Measurements from ENCODE around the gene ATP1B2. TPM values are rescaled to one million over a fixed set of nuclear protein-coding genes. Genes with fewer than 3 reads are reported as not detected.
A peak's percentile ranks its signal among the peaks of the same experiment; 100 is the strongest.

ATP1B2 gene
- total RNA-seq, 1 experiment from 2014 or later = 0.63 TPM

DNA sequence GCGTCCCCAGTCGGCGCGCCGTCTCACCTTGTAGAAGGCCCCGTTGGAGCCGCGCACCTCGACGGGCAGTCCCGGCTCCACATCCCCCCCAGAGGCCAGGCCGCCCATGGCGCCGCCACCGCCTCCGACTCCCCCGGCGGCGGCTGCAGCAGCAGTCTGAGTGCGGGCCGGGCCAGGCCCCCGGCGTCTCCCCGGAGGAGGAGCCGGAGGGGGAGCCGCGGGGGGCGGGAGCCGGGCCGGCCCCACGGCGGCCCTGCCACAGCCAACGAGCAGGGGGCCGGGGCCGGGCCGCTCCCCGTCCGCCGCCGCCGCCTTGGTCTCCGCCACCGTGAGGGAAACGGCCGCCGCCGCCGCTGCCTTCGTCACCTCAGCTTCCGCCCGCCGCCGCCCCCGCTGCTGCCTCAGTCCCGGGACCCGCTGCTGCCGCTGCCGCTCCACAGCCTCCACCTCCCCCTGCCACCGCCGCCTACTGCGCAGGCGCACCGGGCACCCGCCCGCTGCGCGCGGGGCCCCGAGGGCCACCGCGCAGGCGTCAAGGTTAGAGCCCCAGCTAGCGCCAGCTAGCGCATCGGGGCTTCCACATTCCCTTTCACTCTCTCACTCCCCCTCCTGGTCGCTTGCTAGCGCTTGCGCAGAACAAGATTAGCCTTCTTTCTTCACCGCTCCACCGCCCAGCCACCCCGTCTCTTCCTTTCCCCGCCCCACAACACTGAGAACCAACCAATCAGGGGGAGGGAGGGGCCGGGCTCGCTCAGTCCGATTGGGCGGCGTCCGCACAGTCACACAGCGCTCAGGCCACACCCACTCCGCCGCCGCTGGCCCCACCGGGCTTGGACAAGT lies 36.1 kb upstream of the ATP1B2 start, which contains the start of gene FXR2:
Gene FXR2, minus strand, starts transcription at position 473 of the 840 bp plus-strand sequence. Its CDS starts 365 bp downstream, at position 108.
- no TSS peak for BruUV-seq (replicated peaks)
- peak within 1 kb of the TSS; percentile 71 for H2AFZ ChIP-seq
- peak within 1 kb of the TSS; percentile 89 for H3K4me3 ChIP-seq
- no peaks in the 10 kb centered on the region for H3K9me3 ChIP-seq (ENCODE audit: insufficient read depth, low read depth)
- ChIA-PET POLR2A (ENCODE audit: unreplicated experiment) (interaction anchor here (0.5 to 1.4 kb wide), 18 partner anchors 9 to 574 kb away, joined by 3 to 22 read pairs (median 6); partner anchors contain the start of genes ALOX12B, MPDU1, PLSCR3 and SAT2), CTCF (interaction anchor here (0.5 to 1.6 kb wide), 11 partner anchors 12 to 210 kb away, joined by 3 to 9 read pairs (median 6); partner anchors contain the start of gene TP53)
- peaks cover 44% of the 10 kb centered on the region for H3K79me2 ChIP-seq (ENCODE audit: low read depth)
- H3F3A ChIP-seq (ENCODE audit: insufficient read depth, low read depth) = no peaks in the 10 kb centered on the region
- H3K27ac ChIP-seq = peak within 1 kb of the TSS; percentile 73
- TF ChIP-seq EZH2 (IDR thresholded peaks at IDR 0.05; ENCODE audit: low read depth) (no peak), CTCF (conservative IDR thresholded peaks at IDR 0.05) (peak; percentile 54; the same call in 1 of the 2 replicates)
- H3K4me2 ChIP-seq = peak within 1 kb of the TSS; percentile 76
- H3K36me3 ChIP-seq (ENCODE audit: low read depth) = no peaks in the 10 kb centered on the region
- no peaks in the 10 kb centered on the region; the same call in 1 of the 2 replicates for H4K20me1 ChIP-seq (ENCODE audit: insufficient read depth)
- H3K27me3 ChIP-seq (ENCODE audit: insufficient read depth, low read depth) = no peaks in the 10 kb centered on the region
- H3K9me2 ChIP-seq (ENCODE audit: insufficient read depth) = no peaks in the 10 kb centered on the region
- peak; percentile 94 to 100 for DNase-seq
- H3K4me1 ChIP-seq (replicated peaks; ENCODE audit: insufficient read depth) = peaks cover 22% of the 10 kb centered on the region
- intact Hi-C loops (cut with micrococcal nuclease; ENCODE audit: unreplicated experiment) = loop anchor here (1.0 to 2.0 kb wide), 3 partner anchors 24 to 72 kb away; partner anchors contain the start of gene SOX15

DNA sequence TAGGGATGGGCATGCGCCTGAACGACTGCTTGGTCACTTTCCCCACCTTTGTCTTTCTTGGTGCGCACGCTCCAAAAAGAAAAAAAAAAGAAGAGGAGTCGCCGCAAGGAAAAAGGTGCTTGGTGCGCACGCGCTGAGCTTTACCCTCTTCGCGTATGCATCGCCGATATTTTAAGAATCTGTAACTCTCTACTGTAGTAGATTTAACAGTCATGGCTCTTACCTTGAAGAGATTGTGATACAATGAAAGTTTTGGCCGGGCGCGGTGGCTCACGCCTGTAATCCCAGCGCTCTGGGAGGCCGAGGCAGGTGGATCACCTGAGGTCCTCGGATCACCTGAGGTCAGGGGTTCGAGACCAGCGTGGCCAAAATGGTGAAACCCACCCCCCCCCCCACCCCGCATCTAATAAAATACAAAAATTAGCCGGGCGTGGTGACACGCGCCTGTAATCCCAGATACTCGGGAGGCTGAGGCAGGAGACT lies 35.4 kb upstream of the ATP1B2 start:
- DNase-seq = no peak
- BruUV-seq (replicated peaks) = TSS peak; percentile 67
- intact Hi-C loops (cut with micrococcal nuclease; ENCODE audit: unreplicated experiment) = loop anchor here (1.0 to 2.0 kb wide), 3 partner anchors 25 to 71 kb away; partner anchors contain the start of gene SOX15
- Histone ChIP-seq H3K27ac (peak overlapping the region; percentile 73), H3K27me3 (ENCODE audit: insufficient read depth, low read depth) (no peaks in the 10 kb centered on the region), H3K4me3 (peak overlapping the region; percentile 55), H3K36me3 (ENCODE audit: low read depth) (no peaks in the 10 kb centered on the region), H3K4me1 (replicated peaks; ENCODE audit: insufficient read depth) (peaks cover 22% of the 10 kb centered on the region), H4K20me1 (ENCODE audit: insufficient read depth) (no peaks in the 10 kb centered on the region; the same call in 1 of the 2 replicates), H2AFZ (peak overlapping the region; percentile 71; the same call in 1 of the 2 replicates), H3K9me3 (ENCODE audit: insufficient read depth, low read depth) (no peaks in the 10 kb centered on the region), H3F3A (ENCODE audit: insufficient read depth, low read depth) (no peaks in the 10 kb centered on the region), H3K79me2 (ENCODE audit: low read depth) (peaks cover 40% of the 10 kb centered on the region), H3K4me2 (peak overlapping the region; percentile 71), H3K9me2 (ENCODE audit: insufficient read depth) (no peaks in the 10 kb centered on the region)
- CTCF ChIA-PET = interaction anchor here (0.6 to 1.3 kb wide), 9 partner anchors 35 to 705 kb away, joined by 3 to 9 read pairs (median 6); partner anchors contain the start of gene TP53
- no peak for TF ChIP-seq EZH2 (IDR thresholded peaks at IDR 0.05; ENCODE audit: low read depth)
- no peak for TF ChIP-seq CTCF (conservative IDR thresholded peaks at IDR 0.05)
- POLR2A ChIA-PET (ENCODE audit: unreplicated experiment) = interaction anchor here (0.5 to 1.4 kb wide), 17 partner anchors 9 to 575 kb away, joined by 3 to 22 read pairs (median 6); partner anchors contain the start of genes ALOX12B, MPDU1, PLSCR3 and SAT2

DNA sequence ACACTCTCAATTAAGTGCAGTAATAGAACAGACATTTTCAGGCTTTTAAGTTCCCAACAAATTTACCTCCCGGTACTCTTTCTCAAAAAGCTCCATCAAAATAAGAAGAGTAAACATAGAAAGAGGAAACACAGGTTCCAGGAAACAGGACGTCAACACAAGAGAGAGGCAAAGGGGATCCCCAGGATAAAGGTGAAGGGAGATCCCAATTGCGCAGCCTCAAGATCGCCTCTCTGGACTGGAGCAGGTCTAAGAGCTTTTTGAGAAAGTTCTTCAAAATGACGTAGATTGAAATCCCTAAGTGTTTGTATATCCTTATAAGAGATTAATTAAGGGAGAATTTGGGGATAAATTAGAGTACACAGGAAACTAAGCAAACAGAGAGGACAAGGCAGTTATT lies 32.1 kb upstream of the ATP1B2 start:
- no peaks in the 10 kb centered on the region for H4K20me1 ChIP-seq (ENCODE audit: insufficient read depth)
- peaks cover 7% of the 10 kb centered on the region for H3K79me2 ChIP-seq (ENCODE audit: low read depth)
- H3K9me3 ChIP-seq (ENCODE audit: insufficient read depth, low read depth) = no peaks in the 10 kb centered on the region
- H3K27me3 ChIP-seq (ENCODE audit: insufficient read depth, low read depth) = no peaks in the 10 kb centered on the region
- BruUV-seq (replicated peaks) = no TSS peak
- no peaks in the 10 kb centered on the region for H3K4me1 ChIP-seq (replicated peaks; ENCODE audit: insufficient read depth)
- no peak for DNase-seq
- intact Hi-C loops (cut with micrococcal nuclease; ENCODE audit: unreplicated experiment) = no loop called here
- H3K4me3 ChIP-seq = no peak overlapping the region
- TF ChIP-seq CTCF (conservative IDR thresholded peaks at IDR 0.05) (no peak), EZH2 (IDR thresholded peaks at IDR 0.05; ENCODE audit: low read depth) (no peak)
- no peaks in the 10 kb centered on the region for H3F3A ChIP-seq (ENCODE audit: insufficient read depth, low read depth)
- H3K4me2 ChIP-seq = no peak overlapping the region
- POLR2A ChIA-PET (ENCODE audit: unreplicated experiment) = no interaction called here
- H3K36me3 ChIP-seq (ENCODE audit: low read depth) = no peaks in the 10 kb centered on the region
- CTCF ChIA-PET = no interaction called here
- H2AFZ ChIP-seq = no peak overlapping the region
- H3K27ac ChIP-seq = no peak overlapping the region
- no peaks in the 10 kb centered on the region for H3K9me2 ChIP-seq (ENCODE audit: insufficient read depth)
